ENCODE results near the gene WDR18.

Gene WDR18

DNA sequence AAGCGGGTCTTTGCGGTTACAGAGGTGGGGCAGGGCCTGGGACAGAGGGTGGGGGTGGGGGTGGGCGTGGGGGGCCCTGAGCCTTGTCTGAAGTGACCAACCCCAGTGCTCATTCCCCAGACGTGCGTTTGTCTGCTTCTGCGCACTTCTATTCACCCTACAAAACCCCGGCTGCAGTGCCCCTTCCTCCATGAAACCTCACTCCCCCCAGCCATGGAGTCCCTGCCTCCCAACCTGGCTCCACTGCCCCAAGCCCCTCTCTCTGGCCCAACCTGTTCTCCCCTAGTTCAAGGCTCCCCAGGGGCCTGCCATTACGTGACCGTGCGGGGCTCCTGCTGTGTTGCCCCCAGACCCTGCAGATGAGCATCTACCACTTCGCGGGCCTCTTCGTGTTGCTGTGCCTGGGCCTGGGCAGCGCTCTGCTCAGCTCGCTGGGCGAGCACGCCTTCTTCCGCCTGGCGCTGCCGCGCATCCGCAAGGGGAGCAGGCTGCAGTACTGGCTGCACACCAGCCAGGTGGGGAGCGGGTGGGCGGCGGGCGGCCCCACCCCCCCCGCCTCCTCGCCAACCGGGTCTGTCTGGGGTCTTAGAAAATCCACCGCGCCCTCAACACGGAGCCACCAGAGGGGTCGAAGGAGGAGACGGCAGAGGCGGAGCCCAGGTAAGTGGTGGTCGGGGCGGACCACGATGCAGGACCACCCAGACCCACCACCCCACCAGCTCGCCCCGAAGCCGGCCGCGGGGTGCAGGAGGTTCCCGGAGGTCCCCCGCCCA is 24.3 kb downstream of the WDR18 start:
- TF ChIP-seq, protein P1, sequence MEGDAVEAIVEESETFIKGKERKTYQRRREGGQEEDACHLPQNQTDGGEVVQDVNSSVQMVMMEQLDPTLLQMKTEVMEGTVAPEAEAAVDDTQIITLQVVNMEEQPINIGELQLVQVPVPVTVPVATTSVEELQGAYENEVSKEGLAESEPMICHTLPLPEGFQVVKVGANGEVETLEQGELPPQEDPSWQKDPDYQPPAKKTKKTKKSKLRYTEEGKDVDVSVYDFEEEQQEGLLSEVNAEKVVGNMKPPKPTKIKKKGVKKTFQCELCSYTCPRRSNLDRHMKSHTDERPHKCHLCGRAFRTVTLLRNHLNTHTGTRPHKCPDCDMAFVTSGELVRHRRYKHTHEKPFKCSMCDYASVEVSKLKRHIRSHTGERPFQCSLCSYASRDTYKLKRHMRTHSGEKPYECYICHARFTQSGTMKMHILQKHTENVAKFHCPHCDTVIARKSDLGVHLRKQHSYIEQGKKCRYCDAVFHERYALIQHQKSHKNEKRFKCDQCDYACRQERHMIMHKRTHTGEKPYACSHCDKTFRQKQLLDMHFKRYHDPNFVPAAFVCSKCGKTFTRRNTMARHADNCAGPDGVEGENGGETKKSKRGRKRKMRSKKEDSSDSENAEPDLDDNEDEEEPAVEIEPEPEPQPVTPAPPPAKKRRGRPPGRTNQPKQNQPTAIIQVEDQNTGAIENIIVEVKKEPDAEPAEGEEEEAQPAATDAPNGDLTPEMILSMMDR (IDR thresholded peaks at IDR 0.05; ENCODE audit: insufficient read depth, low read depth, low read length, missing control alignments): no peak
- DNase-seq (ENCODE audit: low read depth): no peak
- H3K4me3 ChIP-seq (ENCODE audit: low read depth, low read length): no peak overlapping the region

DNA sequence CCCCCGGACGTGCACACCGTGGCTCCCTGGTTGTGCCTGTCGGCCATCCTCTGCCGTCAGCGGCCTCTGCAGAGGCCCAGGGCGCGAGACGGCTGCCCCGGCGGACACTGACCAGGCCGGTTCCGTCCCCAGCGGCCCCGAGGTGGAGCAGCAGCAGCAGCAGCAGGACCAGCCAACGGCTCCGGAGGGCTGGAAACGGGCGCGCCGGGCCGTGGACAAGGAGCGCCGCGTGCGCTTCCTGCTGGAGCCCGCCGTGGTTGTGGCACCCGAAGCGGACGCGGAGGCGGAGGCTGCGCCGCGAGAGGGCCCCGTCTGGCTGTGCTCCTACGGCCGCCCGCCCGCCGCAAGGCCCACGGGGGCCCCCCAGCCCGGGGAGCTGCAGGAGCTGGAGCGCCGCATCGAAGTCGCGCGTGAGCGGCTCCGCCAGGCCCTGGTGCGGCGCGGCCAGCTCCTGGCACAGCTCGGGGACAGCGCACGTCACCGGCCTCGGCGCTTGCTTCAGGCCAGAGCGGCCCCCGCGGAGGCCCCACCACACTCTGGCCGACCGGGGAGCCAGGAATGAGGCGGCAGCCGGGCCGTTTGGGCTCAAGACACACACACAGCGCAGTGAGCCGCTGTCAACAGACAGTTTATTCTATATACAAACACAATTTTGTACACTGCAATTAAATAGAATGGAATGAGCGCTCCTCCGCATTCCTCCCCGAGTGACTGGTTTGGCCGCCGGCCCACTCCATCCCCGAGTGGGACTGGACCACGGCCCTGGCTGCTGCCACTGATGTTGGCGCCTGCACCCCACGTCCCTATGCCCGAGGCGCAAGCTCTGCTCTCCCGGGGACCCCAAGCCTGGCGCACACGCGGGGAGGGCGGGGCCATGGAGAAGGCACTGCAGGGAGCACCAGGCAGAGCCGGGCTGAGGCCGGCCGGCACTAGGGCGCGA is 25.2 kb downstream of the WDR18 start:
- H3K4me3 ChIP-seq (ENCODE audit: low read depth, low read length): no peak overlapping the region
- TF ChIP-seq, protein P1 (IDR thresholded peaks at IDR 0.05; ENCODE audit: insufficient read depth, low read depth, low read length, missing control alignments): no peak
- DNase-seq (ENCODE audit: low read depth): no peak

DNA sequence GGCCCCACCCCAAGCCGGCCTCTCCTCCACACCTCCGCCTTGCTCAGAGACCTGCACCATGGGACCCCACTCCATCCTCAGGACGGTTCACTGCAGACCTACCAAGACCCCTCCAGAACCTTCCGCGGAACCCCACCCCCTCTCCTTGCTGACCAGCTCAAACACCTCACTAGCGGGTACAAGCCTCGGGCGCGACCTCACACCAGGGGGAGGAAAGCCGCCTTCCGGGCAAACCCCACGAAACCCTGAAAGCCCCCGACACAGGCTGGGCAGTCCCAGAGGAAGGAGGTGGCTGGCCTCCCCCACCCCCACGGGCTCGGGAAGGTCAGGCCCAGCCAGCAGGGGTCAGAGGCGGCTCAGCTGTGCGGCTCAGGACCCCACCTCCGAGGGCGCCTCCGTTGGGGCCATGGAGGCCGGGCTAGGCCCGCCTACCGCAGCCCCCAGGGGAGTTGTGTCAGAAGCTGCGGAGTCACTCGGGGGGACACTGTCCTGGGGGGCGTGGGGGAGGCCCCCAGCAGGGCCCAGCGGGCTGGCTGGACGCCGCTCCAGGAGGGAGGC is 25.9 kb downstream of the WDR18 start:
- H3K4me3 ChIP-seq (ENCODE audit: low read depth, low read length): no peak overlapping the region
- TF ChIP-seq, protein P1 (IDR thresholded peaks at IDR 0.05; ENCODE audit: insufficient read depth, low read depth, low read length, missing control alignments): no peak
- no peak for DNase-seq (ENCODE audit: low read depth)

DNA sequence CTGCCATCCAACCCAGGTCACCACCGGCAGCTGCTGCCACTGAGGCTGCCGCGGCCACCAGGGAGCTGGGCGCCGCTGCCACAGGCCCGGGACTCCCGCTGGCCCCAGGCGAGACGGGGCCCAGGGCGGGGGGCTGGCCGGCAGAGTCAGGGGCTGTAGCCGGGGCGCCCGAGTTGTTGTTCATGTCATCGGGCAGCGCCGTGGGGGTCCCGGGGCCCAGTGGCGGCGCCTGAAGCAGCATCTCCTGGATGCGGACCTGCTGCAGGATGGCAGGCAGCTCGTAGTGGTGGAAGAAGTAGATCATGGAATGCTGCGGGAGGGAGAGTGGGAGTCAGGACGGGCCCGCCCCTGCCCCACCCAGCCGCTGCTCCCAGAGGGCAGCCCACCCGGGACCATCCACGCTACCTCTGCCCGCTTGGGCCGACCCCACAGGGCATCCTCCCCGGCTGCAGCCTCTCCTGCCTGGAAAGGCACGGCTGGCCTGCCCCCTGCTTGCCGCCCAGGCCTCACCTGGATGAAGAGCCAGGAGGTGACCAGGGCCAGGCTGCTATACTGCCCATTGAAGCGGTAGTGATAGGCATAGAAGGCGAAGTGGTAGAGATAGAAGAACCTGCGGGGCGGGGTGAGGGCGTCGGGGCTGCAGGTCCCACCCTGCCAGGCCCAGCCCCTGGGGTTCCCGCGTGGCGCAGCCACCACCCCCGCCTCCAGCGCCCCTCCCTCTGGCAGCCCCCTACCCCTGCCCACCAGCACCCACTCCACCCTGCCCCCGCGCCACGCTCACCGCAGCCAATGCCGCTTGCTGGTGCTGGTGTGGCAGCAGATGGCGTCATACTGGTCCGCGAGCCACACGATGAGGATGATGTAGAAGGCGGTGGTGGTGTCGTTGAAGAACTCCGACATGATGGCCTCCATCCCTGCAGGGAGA is 26.7 kb downstream of the WDR18 start:
- no peak overlapping the region for H3K4me3 ChIP-seq (ENCODE audit: low read depth, low read length)
- TF ChIP-seq, protein P1 (IDR thresholded peaks at IDR 0.05; ENCODE audit: insufficient read depth, low read depth, low read length, missing control alignments): no peak
- no peak for DNase-seq (ENCODE audit: low read depth)

DNA sequence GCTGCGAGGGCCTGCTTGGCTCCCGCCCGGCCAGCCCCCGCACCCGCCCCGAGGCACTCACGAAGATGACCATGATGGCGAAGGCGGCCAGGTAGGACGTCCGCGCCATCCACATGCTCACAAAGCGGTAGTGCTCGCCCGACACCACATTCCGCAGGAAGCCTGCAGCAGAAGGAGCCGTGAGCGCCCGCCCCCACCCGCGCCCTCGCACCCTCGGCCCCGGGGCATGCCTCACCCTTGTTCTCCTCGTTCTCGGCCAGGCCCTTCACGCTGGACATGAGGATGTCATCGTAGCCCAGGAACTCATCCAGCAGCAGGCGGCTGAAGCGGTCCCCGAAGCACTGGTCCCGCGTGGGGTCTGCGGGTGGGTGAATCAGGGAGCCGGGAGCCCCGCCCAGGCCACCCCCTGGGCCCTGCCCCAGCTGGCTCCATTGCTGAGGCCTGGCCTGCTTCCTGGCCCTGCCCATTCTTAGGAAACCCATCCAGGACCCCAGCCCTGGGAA is 27.7 kb downstream of the WDR18 start:
- no peak for DNase-seq (ENCODE audit: low read depth)
- TF ChIP-seq, protein P1 (IDR thresholded peaks at IDR 0.05; ENCODE audit: insufficient read depth, low read depth, low read length, missing control alignments): no peak
- no peak overlapping the region for H3K4me3 ChIP-seq (ENCODE audit: low read depth, low read length)

DNA sequence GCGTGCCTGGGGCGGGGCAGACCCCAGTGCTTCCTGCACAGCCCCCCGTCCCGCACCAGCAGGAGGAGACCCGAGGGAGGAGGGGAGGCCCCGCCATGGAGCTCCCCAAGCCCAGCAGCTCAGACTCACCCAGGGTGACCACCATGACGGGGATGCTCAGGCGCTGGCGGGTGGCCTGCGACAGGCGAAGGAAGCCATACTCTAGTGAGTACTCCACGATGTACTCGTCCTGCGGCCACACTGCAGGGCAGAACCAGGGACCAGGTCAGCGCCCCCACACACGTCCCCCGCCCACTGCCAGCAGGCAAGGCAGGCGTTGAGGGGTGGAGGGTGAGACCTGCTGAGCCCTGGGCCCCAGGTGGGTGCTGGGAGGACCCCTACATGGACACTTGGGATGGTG is 28.2 kb downstream of the WDR18 start:
- H3K4me3 ChIP-seq (ENCODE audit: low read depth, low read length): no peak overlapping the region
- TF ChIP-seq, protein P1 (IDR thresholded peaks at IDR 0.05; ENCODE audit: insufficient read depth, low read depth, low read length, missing control alignments): no peak
- no peak for DNase-seq (ENCODE audit: low read depth)
